C1 segment of cervical spinal cord (tissue), 14 donors: ENCODE data around the gene LUC7L.
"Not testable (repeated sequence)": the region's sequence is repeated elsewhere in the genome, so short reads cannot be mapped to it uniquely, and the experiment has no call there.

Source experiments
- DNase-seq, 14 donors: peaks; one replicate each; lab custom pipeline; 2025; lab: John Stamatoyannopoulos, UW

The LUC7L gene

DNA sequence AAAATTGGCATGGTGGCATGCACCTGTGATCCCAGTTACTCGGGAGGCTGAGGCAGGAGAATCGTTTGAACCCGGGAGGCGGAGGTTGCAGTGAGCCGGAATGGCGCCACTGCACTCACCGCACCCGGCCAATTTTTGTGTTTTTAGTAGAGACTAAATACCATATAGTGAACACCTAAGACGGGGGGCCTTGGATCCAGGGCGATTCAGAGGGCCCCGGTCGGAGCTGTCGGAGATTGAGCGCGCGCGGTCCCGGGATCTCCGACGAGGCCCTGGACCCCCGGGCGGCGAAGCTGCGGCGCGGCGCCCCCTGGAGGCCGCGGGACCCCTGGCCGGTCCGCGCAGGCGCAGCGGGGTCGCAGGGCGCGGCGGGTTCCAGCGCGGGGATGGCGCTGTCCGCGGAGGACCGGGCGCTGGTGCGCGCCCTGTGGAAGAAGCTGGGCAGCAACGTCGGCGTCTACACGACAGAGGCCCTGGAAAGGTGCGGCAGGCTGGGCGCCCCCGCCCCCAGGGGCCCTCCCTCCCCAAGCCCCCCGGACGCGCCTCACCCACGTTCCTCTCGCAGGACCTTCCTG lies 49.1 kb downstream of the LUC7L start, which contains the start of gene HBQ1:
Gene HBQ1, plus strand, starts transcription at position 359 of the 575 bp plus-strand sequence. Its CDS starts 28 bp downstream, at position 387.
- DNase-seq: peak in 1 of 14 donors; percentile 8

DNA sequence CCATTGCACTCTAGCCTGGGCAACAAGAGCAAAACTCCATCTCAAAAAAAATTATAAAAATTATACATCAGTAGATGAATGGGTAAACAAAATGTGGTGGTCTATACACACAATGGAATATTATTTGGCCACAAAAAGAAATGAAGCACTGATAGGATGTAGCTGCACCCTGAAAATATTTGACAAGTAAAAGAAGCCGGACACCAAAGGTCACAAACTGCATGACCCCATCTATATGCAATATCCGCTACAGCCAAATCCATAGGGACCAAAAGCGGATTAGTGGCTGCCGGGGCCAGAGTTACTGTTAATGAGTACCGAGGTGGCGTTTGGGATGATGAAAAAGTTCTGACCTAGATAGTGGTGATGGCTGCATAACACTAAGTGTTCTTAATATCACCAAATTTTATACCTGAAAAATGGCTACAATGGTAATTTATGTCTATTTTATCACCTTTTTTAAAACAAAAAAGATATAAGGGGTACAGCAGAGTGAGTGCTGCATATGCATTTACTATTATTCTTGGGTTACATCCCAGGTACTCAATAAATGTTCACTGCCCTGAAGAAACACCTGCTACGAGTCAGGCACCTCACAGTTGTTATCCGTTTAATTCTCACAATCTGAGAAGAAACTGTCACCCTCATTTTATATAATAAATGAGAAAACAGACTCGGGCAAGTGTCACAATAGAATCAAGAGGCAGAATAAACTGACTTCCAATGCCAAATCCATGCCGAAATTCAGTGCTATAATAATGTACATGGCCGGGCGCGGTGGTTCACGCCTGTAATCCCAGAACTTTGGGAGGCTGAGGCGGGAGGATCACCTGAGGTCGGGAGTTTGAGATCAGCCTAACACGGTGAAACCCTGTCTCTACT lies 49.8 kb downstream of the LUC7L start:
- no peak for DNase-seq

DNA sequence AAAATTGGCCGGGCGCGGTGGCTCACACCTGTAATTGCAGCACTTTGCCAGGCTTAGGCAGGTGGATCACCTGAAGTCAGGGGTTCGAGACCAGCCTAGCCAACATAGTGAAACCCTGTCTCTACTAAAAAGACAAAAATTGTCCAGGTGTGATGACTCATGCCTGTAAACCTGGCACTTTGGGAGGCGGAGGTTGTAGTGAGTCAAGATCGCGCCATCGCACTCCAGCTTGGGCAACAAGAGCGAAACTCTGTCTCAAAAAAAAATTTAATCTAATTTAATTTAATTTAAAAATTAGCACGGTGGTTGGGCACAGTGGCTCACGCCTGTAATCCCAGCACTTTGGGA lies 50.6 kb downstream of the LUC7L start:
- DNase-seq: no peak

DNA sequence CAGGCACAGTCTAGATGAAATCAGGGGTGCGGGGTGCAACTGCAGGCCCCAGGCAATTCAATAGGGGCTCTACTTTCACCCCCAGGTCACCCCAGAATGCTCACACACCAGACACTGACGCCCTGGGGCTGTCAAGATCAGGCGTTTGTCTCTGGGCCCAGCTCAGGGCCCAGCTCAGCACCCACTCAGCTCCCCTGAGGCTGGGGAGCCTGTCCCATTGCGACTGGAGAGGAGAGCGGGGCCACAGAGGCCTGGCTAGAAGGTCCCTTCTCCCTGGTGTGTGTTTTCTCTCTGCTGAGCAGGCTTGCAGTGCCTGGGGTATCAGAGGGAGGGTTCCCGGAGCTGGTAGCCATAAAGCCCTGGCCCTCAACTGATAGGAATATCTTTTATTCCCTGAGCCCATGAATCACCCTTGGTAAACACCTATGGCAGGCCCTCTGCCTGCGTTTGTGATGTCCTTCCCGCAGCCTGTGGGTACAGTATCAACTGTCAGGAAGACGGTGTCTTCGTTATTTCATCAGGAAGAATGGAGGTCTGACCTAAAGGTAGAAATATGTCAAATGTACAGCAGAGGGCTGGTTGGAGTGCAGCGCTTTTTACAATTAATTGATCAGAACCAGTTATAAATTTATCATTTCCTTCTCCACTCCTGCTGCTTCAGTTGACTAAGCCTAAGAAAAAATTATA lies 51.1 kb downstream of the LUC7L start:
- DNase-seq: no peak

DNA sequence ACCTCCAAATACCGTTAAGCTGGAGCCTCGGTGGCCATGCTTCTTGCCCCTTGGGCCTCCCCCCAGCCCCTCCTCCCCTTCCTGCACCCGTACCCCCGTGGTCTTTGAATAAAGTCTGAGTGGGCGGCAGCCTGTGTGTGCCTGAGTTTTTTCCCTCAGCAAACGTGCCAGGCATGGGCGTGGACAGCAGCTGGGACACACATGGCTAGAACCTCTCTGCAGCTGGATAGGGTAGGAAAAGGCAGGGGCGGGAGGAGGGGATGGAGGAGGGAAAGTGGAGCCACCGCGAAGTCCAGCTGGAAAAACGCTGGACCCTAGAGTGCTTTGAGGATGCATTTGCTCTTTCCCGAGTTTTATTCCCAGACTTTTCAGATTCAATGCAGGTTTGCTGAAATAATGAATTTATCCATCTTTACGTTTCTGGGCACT lies 51.8 kb downstream of the LUC7L start:
- no peak for DNase-seq

DNA sequence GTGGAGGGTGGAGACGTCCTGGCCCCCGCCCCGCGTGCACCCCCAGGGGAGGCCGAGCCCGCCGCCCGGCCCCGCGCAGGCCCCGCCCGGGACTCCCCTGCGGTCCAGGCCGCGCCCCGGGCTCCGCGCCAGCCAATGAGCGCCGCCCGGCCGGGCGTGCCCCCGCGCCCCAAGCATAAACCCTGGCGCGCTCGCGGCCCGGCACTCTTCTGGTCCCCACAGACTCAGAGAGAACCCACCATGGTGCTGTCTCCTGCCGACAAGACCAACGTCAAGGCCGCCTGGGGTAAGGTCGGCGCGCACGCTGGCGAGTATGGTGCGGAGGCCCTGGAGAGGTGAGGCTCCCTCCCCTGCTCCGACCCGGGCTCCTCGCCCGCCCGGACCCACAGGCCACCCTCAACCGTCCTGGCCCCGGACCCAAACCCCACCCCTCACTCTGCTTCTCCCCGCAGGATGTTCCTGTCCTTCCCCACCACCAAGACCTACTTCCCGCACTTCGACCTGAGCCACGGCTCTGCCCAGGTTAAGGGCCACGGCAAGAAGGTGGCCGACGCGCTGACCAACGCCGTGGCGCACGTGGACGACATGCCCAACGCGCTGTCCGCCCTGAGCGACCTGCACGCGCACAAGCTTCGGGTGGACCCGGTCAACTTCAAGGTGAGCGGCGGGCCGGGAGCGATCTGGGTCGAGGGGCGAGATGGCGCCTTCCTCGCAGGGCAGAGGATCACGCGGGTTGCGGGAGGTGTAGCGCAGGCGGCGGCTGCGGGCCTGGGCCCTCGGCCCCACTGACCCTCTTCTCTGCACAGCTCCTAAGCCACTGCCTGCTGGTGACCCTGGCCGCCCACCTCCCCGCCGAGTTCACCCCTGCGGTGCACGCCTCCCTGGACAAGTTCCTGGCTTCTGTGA lies 52.5 kb downstream of the LUC7L start, which contains the start of gene HBA1:
Gene HBA1, plus strand, starts transcription at position 204 of the 906 bp plus-strand sequence. Its CDS starts 37 bp downstream, at position 241.
- DNase-seq: not testable (repeated sequence)

DNA sequence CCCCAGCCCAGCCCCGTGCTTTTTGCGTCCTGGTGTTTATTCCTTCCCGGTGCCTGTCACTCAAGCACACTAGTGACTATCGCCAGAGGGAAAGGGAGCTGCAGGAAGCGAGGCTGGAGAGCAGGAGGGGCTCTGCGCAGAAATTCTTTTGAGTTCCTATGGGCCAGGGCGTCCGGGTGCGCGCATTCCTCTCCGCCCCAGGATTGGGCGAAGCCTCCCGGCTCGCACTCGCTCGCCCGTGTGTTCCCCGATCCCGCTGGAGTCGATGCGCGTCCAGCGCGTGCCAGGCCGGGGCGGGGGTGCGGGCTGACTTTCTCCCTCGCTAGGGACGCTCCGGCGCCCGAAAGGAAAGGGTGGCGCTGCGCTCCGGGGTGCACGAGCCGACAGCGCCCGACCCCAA lies 53.2 kb downstream of the LUC7L start:
- DNase-seq: not testable (repeated sequence)

DNA sequence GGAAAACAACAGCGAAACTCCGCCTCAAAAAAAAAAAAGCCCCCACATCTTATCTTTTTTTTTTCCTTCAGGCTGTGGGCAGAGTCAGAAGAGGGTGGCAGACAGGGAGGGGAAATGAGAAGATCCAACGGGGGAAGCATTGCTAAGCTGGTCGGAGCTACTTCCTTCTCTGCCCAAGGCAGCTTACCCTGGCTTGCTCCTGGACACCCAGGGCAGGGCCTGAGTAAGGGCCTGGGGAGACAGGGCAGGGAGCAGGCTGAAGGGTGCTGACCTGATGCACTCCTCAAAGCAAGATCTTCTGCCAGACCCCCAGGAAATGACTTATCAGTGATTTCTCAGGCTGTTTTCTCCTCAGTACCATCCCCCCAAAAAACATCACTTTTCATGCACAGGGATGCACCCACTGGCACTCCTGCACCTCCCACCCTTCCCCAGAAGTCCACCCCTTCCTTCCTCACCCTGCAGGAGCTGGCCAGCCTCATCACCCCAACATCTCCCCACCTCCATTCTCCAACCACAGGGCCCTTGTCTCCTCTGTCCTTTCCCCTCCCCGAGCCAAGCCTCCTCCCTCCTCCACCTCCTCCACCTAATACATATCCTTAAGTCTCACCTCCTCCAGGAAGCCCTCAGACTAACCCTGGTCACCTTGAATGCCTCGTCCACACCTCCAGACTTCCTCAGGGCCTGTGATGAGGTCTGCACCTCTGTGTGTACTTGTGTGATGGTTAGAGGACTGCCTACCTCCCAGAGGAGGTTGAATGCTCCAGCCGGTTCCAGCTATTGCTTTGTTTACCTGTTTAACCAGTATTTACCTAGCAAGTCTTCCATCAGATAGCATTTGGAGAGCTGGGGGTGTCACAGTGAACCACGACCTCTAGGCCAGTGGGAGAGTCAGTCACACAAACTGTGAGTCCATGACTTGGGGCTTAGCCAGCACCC lies 54.0 kb downstream of the LUC7L start:
- no peak for DNase-seq

DNA sequence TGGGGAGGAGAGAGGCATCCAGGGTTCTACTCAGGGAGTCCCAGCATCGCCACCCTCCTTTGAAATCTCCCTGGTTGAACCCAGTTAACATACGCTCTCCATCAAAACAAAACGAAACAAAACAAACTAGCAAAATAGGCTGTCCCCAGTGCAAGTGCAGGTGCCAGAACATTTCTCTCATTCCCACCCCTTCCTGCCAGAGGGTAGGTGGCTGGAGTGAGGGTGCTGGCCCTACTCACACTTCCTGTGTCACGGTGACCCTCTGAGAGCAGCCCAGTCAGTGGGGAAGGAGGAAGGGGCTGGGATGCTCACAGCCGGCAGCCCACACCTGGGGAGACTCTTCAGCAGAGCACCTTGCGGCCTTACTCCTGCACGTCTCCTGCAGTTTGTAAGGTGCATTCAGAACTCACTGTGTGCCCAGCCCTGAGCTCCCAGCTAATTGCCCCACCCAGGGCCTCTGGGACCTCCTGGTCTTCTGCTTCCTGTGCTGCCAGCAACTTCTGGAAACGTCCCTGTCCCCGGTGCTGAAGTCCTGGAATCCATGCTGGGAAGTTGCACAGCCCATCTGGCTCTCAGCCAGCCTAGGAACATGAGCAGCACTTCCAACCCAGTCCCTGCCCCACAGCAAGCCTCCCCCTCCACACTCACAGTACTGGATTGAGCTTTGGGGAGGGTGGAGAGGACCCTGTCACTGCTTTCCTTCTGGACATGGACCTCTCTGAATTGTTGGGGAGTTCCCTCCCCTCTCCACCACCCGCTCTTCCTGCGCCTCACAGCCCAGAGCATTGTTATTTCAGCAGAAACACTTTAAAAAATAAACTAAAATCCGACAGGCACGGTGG lies 55.1 kb downstream of the LUC7L start:
- not testable (repeated sequence) for DNase-seq

DNA sequence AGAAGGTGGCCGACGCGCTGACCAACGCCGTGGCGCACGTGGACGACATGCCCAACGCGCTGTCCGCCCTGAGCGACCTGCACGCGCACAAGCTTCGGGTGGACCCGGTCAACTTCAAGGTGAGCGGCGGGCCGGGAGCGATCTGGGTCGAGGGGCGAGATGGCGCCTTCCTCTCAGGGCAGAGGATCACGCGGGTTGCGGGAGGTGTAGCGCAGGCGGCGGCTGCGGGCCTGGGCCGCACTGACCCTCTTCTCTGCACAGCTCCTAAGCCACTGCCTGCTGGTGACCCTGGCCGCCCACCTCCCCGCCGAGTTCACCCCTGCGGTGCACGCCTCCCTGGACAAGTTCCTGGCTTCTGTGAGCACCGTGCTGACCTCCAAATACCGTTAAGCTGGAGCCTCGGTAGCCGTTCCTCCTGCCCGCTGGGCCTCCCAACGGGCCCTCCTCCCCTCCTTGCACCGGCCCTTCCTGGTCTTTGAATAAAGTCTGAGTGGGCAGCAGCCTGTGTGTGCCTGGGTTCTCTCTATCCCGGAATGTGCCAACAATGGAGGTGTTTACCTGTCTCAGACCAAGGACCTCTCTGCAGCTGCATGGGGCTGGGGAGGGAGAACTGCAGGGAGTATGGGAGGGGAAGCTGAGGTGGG lies 55.9 kb downstream of the LUC7L start:
- DNase-seq: not testable (repeated sequence)

DNA sequence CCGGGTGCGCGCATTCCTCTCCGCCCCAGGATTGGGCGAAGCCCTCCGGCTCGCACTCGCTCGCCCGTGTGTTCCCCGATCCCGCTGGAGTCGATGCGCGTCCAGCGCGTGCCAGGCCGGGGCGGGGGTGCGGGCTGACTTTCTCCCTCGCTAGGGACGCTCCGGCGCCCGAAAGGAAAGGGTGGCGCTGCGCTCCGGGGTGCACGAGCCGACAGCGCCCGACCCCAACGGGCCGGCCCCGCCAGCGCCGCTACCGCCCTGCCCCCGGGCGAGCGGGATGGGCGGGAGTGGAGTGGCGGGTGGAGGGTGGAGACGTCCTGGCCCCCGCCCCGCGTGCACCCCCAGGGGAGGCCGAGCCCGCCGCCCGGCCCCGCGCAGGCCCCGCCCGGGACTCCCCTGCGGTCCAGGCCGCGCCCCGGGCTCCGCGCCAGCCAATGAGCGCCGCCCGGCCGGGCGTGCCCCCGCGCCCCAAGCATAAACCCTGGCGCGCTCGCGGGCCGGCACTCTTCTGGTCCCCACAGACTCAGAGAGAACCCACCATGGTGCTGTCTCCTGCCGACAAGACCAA lies 56.8 kb downstream of the LUC7L start, which contains the start of gene HBA2:
Gene HBA2, plus strand, starts transcription at position 503 of the 568 bp plus-strand sequence. Its CDS starts 37 bp downstream, at position 540.
- not testable (repeated sequence) for DNase-seq

DNA sequence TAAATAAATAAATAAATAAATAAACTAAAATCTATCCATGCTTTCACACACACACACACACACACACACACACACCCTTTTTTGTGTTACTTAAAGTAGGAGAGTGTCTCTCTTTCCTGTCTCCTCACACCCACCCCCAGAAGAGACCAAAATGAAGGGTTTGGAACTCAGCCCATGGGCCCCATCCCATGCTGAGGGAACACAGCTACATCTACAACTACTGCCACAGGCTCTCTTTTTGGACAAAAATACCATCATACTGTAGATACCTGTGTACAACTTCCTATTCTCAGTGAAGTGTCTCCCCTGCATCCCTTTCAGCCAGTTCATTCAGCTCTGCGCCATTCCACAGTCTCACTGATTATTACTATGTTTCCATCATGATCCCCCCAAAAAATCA lies 58.5 kb downstream of the LUC7L start:
- DNase-seq: no peak

DNA sequence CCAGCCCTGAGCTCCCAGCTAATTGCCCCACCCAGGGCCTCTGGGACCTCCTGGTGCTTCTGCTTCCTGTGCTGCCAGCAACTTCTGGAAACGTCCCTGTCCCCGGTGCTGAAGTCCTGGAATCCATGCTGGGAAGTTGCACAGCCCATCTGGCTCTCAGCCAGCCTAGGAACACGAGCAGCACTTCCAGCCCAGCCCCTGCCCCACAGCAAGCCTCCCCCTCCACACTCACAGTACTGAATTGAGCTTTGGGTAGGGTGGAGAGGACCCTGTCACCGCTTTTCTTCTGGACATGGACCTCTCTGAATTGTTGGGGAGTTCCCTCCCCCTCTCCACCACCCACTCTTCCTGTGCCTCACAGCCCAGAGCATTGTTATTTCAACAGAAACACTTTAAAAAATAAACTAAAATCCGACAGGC lies 59.2 kb downstream of the LUC7L start:
- DNase-seq: not testable (repeated sequence)

DNA sequence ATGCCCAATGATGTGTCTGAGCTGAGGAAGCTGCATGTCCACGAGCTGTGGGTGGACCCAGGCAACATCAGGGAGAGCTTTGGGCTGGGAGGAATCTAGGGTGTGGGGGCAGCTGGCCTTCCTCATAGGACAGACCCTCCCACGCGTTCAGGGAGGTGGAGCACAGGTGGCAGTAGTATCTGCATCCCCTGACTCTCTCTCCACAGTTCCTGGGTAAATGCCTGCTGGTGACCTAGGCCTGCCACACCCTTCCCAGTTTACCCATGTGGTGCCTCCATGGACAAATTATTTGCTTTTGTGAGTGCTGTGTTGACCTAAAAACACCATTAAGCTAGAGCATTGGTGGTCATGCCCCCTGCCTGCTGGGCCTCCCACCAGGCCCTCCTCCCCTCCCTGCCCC lies 60.2 kb downstream of the LUC7L start:
- DNase-seq: no peak

DNA sequence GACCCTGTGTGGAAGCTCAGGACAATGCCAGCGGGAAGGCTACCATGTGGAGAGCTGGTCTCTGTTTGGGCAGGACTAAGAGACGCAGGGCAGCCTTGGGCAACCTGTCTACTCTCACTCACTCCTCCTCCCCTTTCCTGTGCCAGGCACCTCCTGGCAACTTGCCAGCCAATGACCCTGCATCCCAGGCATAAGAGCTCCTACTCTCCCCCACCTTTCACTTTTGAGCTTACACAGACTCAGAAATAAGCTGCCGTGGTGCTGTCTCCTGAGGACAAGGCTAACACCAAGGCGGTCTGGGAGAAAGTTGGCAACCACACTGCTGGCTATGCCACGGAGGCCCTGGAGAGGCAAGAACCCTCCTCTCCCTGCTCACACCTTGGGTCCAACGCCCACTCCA lies 60.8 kb downstream of the LUC7L start:
- no peak for DNase-seq

DNA sequence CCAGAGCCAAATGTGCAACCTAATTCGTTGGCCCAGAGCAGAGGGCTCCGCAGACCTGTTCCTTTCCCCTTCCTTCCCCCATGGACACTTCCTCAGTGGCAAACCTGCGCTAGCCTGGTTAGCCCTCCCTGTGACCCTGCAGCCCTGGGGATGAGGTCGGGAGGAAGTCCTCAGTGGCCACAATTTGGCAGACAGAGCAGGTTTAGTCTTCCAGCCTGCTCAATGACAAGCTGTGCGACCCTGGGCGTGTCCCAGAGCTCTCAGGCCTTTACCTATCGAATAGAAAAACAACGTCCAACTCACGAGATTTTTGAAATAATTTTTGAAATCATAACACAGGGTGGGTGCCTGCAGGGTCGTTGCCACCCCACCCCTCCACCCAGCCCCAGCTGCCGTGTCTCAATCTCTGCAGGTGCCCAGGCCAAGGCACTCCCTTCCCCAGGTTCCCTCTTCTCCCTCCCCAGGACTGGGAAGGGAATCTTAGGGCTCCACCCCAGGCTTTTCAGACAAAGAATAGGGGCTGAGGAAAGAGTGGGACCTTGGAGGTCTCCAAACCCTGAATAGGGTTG lies 62.0 kb downstream of the LUC7L start:
- no peak for DNase-seq

DNA sequence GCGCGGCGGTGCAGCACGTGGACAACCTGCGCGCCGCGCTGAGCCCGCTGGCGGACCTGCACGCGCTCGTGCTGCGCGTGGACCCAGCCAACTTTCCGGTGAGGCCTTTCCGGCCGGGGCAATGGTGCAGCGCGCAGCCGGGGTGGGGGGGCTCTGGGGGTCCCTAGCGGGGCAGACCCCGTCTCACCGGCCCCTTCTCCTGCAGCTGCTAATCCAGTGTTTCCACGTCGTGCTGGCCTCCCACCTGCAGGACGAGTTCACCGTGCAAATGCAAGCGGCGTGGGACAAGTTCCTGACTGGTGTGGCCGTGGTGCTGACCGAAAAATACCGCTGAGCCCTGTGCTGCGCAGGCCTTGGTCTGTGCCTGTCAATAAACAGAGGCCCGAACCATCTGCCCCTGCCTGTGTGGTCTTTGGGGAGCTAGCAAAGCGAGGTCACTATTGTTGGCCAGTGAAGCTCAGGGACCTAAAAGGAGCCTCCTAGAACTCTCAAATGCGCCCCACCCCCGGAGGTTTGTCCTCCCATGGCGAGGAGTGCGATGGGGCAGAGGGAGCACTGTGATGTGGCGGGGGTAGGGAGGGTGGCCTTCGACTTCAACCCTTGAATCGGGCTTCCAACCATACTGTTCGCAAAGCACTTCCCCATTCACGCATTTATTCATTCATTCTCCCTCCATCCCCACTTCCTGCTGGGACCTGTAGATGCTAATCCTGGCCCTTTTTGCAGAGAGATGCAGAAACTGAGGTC lies 62.7 kb downstream of the LUC7L start:
- DNase-seq: no peak
